Right lung (tissue), 5 donors: ENCODE results near the gene C6orf120. TPM values are rescaled to one million over a fixed set of nuclear protein-coding genes. Genes with fewer than 3 reads are reported as not detected.

Experiments used
- DNase-seq, 2 donors: peaks; one replicate each; pipeline ENCODE4 v3.0.0-alpha.2; 2013
- polyA plus RNA-seq, 5 donors: library from polyadenylated mRNA; unstranded; fragments of 120-200 nt; gene quantifications; one replicate each; pipeline versions ENCODE4 v1.2.1 to v1.2.3, GENCODE V29; 2013; ENCODE audit warnings: inconsistent platforms in 1 of 5, low replicate concordance in 1 of 5; ENCODE audit not compliant: insufficient read length in 5 of 5, insufficient read depth in 1 of 5

Gene C6orf120
- polyA plus RNA-seq, 5 donors, result 23.9 to 33.4 (median 27.4) TPM

- DNase-seq, result peak; percentile 74 to 78
Observed at GRCh38 chr6:169723200-169723909, 21.4 kb downstream of the C6orf120 start.

DNA sequence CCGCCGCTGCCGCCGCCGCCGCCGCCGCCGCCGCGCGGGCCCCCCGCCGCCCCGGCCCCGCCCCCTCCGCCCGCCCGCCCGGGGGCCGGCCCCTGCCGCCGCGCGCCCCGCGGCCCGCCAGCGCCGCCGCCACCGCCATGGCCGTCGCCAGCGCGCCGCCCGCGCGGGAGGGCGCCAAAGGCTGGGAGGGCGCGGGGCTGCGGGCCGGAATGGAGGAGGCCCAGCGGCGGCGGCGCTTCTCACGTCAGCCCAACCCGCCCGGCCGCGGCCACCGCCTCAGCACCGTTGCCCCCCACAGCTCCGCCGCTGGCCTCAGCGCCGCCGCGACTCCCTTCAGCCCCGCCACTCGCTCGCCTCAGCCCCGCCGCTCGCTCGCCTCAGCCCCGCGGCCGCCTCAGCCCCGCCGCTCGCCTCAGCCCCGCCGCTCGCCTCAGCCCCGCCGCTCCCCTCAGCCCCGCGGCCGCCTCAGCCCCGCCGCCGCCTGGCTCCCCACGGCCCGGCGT, 22.1 kb downstream of the C6orf120 start:
- DNase-seq, result no peak

DNA sequence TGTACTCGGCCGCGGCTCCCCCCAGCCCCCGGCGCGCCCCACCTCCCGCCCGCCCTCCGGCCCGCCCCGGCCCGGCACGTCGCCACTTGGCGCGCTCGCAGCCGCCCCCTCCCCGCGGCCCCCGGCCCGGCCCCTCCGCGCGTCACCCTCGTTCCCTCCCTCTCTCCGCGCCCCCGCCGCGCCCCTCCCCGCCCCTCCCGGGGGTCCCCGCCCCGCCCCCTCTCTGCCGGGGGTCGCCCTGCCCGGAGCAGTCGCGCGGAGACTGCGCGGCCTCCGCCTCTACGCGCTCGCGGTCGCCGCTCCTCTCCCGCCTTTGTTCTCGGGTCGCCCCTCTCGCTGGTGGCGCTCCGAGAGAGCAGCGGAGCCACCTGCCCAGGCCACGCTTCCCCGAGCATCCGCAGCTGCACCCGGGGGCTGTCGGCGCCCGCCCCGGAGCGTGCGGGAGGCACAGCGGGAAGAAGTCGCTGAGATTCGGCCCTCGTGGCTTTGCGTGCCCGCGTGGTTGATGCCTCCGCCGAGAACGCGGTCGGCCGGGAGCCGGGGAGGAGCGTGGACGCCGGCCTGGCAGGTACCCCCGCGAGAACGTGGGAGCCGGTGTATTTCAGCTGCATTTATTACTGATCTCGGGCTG, 22.7 kb downstream of the C6orf120 start, which contains the start of gene PHF10:
TSS of gene PHF10 (minus strand) at position 7 of the 631 bp plus-strand sequence. CDS start 569 bp downstream, outside the sequence.
- peak; percentile 59 to 75 for DNase-seq

- no peak for DNase-seq
Observed at GRCh38 chr6:169725125-169726048, 23.5 kb downstream of the C6orf120 start.

- DNase-seq, result no peak
Observed at GRCh38 chr6:169726049-169726400, 24.1 kb downstream of the C6orf120 start.

- no peak for DNase-seq
Observed at GRCh38 chr6:169726963-169727362, 25.0 kb downstream of the C6orf120 start.

DNA sequence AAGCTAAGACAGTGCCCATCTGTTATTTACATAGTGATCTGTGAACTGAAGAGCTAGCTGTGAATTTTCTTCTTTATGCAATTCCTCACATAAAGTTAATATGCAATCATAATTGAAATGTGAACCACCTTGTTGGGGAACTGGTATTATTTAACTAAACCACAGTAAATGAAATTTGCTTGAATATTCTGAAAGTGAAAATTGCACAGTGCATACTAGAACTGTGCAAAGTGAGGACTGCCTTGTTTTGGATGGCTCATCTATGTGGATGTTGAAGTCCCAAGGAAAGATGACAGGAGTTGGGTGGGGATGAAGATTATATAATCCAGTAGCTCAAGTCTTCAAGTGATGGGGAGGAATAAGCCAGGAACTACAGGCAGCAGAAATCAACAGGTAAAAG, 28.0 kb downstream of the C6orf120 start:
- no peak for DNase-seq

GRCh38 chr6:169738204-169738975, 36.5 kb downstream of the C6orf120 start:
- DNase-seq, result no peak

GRCh38 chr6:169738976-169739529, 37.1 kb downstream of the C6orf120 start:
- DNase-seq, result no peak

DNA sequence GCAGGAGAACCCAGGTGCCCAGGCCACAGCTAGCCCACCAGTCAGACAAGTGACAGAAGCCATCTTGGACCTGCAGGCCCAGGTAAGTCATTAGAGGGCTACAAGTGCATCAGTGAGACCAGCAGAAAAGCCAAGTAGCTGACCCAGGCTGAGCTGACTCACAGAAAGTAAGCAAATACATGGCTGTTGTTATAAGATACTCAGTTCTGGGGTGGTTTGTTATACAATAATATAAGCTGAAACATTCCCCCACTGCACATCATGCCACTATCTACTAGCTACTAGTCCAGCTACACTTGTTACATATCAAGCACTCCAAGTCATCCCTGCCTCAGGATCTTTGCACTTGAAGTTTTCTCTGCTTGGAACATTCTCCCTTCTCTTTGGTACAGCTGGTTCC, 39.4 kb downstream of the C6orf120 start:
- no peak for DNase-seq

DNA sequence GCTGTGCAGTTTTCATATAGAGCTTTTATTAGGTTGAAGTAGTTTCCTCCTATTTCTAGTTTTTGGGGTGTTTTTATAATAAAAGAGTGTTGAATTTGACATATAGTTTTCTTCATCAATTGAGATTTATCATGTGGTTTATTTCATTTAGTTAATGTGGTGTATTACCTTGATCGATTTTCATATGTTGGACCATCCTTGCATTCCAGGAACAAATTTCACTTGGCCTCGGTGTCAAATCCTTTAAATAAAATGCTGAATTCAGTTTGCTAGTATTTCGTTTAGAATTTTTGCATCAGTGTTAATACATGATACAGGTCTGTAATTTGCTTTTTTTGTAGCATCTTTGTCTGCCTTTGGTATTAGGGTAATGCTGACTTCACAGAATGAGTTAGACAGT, 43.5 kb downstream of the C6orf120 start:
- DNase-seq, result no peak

DNA sequence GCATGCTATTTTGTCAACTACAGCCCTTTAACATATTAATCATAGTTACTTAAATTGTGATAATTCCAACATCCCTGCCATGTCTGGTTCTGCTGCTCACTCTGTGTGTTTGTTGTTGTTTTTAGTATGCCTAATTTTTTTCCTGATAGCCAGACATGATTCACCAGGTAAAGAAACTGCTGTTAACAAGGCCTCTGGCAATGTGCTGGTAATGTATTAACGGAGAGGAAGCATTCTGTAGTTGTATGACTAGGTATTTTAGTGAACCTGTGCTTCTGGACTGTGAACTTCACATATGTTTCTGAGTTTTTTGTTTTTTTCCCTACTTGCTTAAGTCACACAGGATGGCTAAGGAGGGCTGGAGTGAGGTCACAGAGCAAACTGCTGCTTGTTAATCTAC, 44.6 kb downstream of the C6orf120 start:
- DNase-seq, result no peak

DNA sequence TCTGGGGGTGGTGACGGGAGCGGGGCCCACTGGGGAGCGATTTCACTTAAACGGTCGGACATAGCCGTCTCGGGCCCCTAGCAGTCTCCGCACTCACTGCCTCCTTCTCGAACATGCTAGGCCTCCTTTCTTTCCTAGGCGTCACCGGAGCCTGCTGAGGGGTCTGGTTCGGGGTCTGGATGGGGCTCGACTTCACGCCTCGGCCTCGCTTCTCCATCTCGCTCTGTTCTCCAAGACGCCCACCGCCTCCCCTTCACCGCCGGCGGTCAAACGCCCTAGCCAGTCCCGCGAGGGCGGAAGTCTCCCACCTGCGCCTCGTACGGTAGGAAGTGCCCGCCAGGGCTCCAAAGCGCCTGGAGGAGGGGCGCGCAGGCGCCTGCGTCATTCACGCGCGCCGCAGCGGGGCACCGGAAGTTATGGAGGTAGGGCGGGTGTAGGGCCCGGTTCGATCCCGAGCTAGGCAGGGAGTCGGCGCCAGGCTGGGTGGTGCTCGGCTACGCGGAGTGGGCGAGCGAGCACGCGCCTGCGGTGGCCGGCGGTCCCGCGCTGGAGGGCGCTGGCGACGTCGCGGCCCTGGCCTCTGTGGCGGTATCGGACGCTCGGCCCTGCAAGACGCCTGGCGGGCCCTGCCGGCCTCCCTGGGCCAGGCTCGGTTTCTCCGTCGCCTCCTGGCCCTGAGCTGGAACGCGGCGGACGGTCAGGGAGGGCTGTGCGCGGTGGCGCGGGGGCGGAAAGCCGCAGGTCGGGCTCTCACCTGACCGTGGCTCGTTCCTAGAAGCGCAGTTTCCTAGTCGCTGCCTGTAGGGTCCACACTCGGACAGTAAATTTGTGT, 49.5 kb downstream of the C6orf120 start, which contains the start of the genes DYNLT2 and ERMARD:
TSS of gene DYNLT2 (minus strand) at position 331 of the 832 bp plus-strand sequence. CDS start at position 217, 114 bp downstream.
TSS of gene ERMARD (plus strand) at position 381 of the 832 bp plus-strand sequence. CDS start at position 417, 36 bp downstream.
- peak; percentile 95 to 96 for DNase-seq

- DNase-seq, result no peak
Observed at GRCh38 chr6:169752074-169752623, 50.2 kb downstream of the C6orf120 start.

Other genes with a start within 250 kb of the C6orf120 start
- 100 to 1,000 TPM in 1 of 5 donors, 10 to 100 TPM in 4; 70.7 to 103 (median 79.6) TPM for gene WDR27, start 97 bp upstream of the C6orf120 start, polyA plus RNA-seq
- gene PHF10, start 22.4 kb downstream of the C6orf120 start, polyA plus RNA-seq, result 100 to 1,000 TPM in 4 of 5 donors, 10 to 100 TPM in 1; 77.9 to 126 (median 114) TPM
- 10 to 100 TPM in 1 of 5 donors, 1 to 10 TPM in 4; 5.0 to 10.5 (median 7.6) TPM for gene DYNLT2, start 49.4 kb downstream of the C6orf120 start, polyA plus RNA-seq
- 10 to 100 TPM; 35.2 to 53.0 (median 48.2) TPM for gene ERMARD, start 49.5 kb downstream of the C6orf120 start, polyA plus RNA-seq